Adipocyte (in vitro differentiated cells): Measurements from ENCODE around the gene STX5.

Experiments
- DNase-seq: peaks from one replicate; pipeline ENCODE4 v3.0.0-alpha.2; 2015; ENCODE audit warnings: low read depth
- H3K27me3 ChIP-seq: replicated peaks from 2 replicates; pipeline ENCODE4 v1.7.0; 2013; ENCODE audit warnings: mild to moderate bottlenecking, low read length, moderate library complexity; ENCODE audit not compliant: control insufficient read depth, insufficient read depth
- H3K36me3 ChIP-seq: 2 replicates; pipeline ENCODE4 v1.7.0; 2013; ENCODE audit warnings: low read length, mild to moderate bottlenecking, moderate library complexity; ENCODE audit not compliant: control insufficient read depth, insufficient read depth, severe bottlenecking
- H3K4me1 ChIP-seq: 2 replicates; pipeline ENCODE4 v1.7.0; 2013; ENCODE audit warnings: mild to moderate bottlenecking, low read length, moderate library complexity; ENCODE audit not compliant: control insufficient read depth, insufficient read depth
- H3K4me3 ChIP-seq: 2 replicates; pipeline ENCODE4 v1.7.0; 2013; ENCODE audit warnings: mild to moderate bottlenecking, low read length, moderate library complexity
- H3K9ac ChIP-seq: 2 replicates; pipeline ENCODE4 v1.7.0; 2013; ENCODE audit warnings: mild to moderate bottlenecking, low read length, moderate library complexity
- H3K9me3 ChIP-seq: 2 replicates; pipeline ENCODE4 v1.7.0; 2013; ENCODE audit warnings: mild to moderate bottlenecking, low read length, moderate library complexity; ENCODE audit not compliant: control insufficient read depth

Gene STX5

GRCh38 chr11:62791501-62792201 is 40.2 kb downstream of the STX5 start, which contains the start of gene TMEM223:
Gene TMEM223, minus strand, starts transcription at chr11:62792006. Its CDS starts 12 bp downstream, at chr11:62791994.
- H3K9ac ChIP-seq = peak within 1 kb of the TSS; percentile 93
- no peaks in the 10 kb centered on the region for H3K27me3 ChIP-seq
- H3K4me3 ChIP-seq = peak within 1 kb of the TSS; percentile 88
- peaks cover 23% of the 10 kb centered on the region for H3K4me1 ChIP-seq
- no peaks in the 10 kb centered on the region for H3K9me3 ChIP-seq
- peaks cover 61% of the 10 kb centered on the region for H3K36me3 ChIP-seq
- DNase-seq = peak; percentile 96

- no peak for DNase-seq
- no peak overlapping the region for H3K9ac ChIP-seq
- no peak overlapping the region for H3K4me3 ChIP-seq
- H3K4me1 ChIP-seq = peaks cover 31% of the 10 kb centered on the region
- no peaks in the 10 kb centered on the region for H3K9me3 ChIP-seq
- peaks cover 44% of the 10 kb centered on the region for H3K36me3 ChIP-seq
- H3K27me3 ChIP-seq = no peaks in the 10 kb centered on the region
These were observed 42.3 kb downstream of the STX5 start for GRCh38 chr11:62789576-62789975.

- Histone ChIP-seq H3K9me3 (no peaks in the 10 kb centered on the region), H3K9ac (peak overlapping the region; percentile 23), H3K4me3 (no peak overlapping the region), H3K27me3 (no peaks in the 10 kb centered on the region), H3K4me1 (peaks cover 31% of the 10 kb centered on the region), H3K36me3 (peaks cover 38% of the 10 kb centered on the region)
- no peak for DNase-seq
These were observed 42.9 kb downstream of the STX5 start for GRCh38 chr11:62788991-62789390.

- peak; percentile 100 for DNase-seq
- peaks cover 27% of the 10 kb centered on the region for H3K4me1 ChIP-seq
- H3K9me3 ChIP-seq = no peaks in the 10 kb centered on the region
- H3K36me3 ChIP-seq = peaks cover 30% of the 10 kb centered on the region
- H3K27me3 ChIP-seq = no peaks in the 10 kb centered on the region
- peak within 1 kb of the TSS; percentile 89 for H3K9ac ChIP-seq
- peak within 1 kb of the TSS; percentile 89 for H3K4me3 ChIP-seq
These were observed 44.7 kb downstream of the STX5 start, which contains the start of gene TMEM179B for GRCh38 chr11:62787005-62787759. Gene TMEM179B, plus strand, starts transcription at chr11:62787402. Its CDS starts 30 bp downstream, at chr11:62787432.

DNA sequence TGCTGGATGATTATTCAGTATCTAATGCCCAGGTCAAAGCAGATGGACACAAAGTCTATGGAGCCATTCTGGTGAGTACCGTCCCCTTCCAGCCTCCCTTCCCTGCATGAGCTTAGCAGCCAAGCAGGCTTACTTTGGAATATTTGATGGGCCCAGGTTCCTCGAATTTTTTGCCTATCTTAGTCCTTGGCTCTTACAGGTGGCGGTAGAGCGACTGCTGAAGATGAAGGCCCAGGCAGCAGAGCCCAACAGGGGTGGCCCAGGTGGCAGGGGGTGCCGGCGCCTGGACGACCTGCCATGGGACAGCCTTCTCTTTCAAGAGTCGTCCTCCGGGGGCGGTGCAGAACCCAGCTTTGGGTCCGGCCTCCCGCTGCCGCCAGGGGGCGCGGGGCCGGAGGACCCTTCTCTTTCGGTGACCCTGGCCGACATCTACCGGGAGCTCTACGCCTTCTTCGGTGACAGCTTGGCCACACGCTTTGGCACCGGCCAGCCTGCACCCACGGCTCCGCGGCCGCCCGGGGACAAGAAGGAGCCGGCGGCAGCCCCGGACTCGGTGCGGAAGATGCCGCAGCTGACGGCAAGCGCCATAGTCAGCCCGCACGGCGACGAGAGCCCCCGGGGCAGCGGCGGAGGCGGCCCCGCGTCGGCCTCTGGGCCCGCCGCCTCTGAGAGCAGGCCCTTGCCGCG is 45.4 kb downstream of the STX5 start:
- H3K9ac ChIP-seq = peak overlapping the region; percentile 89
- peak; percentile 97 for DNase-seq
- H3K36me3 ChIP-seq = peaks cover 35% of the 10 kb centered on the region
- peaks cover 25% of the 10 kb centered on the region for H3K4me1 ChIP-seq
- peak overlapping the region; percentile 89 for H3K4me3 ChIP-seq
- no peaks in the 10 kb centered on the region for H3K27me3 ChIP-seq
- no peaks in the 10 kb centered on the region for H3K9me3 ChIP-seq

DNA sequence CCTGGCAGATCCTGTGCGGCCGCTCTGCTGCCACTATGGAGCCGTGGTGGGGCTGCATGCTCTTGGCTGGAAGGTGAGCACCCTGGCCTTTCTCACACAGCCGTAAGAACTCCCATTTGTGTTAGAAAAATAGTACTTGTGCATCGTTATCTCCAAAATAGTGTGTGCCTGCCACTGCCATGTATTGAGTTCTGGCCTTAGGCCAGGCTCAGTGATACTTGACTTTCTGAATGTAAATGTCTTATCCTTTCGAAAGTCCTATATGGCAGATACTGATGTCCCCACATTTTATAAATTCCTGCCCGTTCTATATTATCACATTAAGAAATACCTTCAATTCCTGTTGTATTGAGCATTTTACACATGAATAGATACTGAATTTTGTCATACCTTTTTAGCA is 49.1 kb downstream of the STX5 start:
- DNase-seq = no peak
- Histone ChIP-seq H3K4me3 (no peak overlapping the region), H3K9ac (no peak overlapping the region), H3K27me3 (no peaks in the 10 kb centered on the region), H3K36me3 (peaks cover 33% of the 10 kb centered on the region), H3K4me1 (peaks cover 8% of the 10 kb centered on the region), H3K9me3 (no peaks in the 10 kb centered on the region)

DNA sequence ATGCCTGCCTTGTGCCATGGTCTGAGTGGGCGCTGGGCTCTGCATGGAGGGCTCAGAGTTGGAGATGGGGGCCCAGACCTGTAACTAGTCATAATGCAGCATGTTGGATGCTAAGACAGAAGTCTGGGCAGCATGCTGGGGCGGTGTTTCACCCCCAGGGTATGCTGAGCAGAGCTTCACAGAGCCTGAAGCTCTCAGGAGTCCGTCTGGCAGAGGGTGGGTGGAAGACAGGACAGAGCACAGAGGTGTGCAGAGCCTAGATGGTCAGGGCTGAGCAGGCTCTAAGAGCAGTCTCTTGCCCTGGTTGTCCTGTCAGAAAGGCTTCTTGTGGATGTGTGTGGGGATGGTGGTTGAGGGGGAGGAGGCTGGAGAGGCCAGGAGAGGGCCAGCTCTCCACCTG is 53.4 kb downstream of the STX5 start:
- Histone ChIP-seq H3K27me3 (no peaks in the 10 kb centered on the region), H3K4me3 (no peak overlapping the region), H3K36me3 (peaks cover 46% of the 10 kb centered on the region), H3K4me1 (no peaks in the 10 kb centered on the region), H3K9me3 (no peaks in the 10 kb centered on the region), H3K9ac (no peak overlapping the region)
- no peak for DNase-seq

- H3K36me3 ChIP-seq = peaks cover 41% of the 10 kb centered on the region
- H3K4me1 ChIP-seq = no peaks in the 10 kb centered on the region
- no peaks in the 10 kb centered on the region for H3K27me3 ChIP-seq
- H3K4me3 ChIP-seq = no peak overlapping the region
- no peaks in the 10 kb centered on the region for H3K9me3 ChIP-seq
- no peak for DNase-seq
- H3K9ac ChIP-seq = no peak overlapping the region
These were observed 54.5 kb downstream of the STX5 start for GRCh38 chr11:62777389-62777788.

GRCh38 chr11:62775646-62776045 is 56.2 kb downstream of the STX5 start:
- Histone ChIP-seq H3K9me3 (no peaks in the 10 kb centered on the region), H3K4me3 (no peak overlapping the region), H3K9ac (no peak overlapping the region), H3K27me3 (no peaks in the 10 kb centered on the region), H3K36me3 (peaks cover 32% of the 10 kb centered on the region), H3K4me1 (peaks cover 9% of the 10 kb centered on the region)
- DNase-seq = no peak

- no peak overlapping the region for H3K9ac ChIP-seq
- H3K4me3 ChIP-seq = no peak overlapping the region
- no peak for DNase-seq
- H3K9me3 ChIP-seq = no peaks in the 10 kb centered on the region
- H3K27me3 ChIP-seq = no peaks in the 10 kb centered on the region
- H3K4me1 ChIP-seq = peaks cover 19% of the 10 kb centered on the region
- H3K36me3 ChIP-seq = peaks cover 28% of the 10 kb centered on the region
These were observed 57.4 kb downstream of the STX5 start for GRCh38 chr11:62774407-62774806.
